IPS-20b (cell line): ENCODE results near the gene XYLT1.
A peak's percentile ranks its signal among the peaks of the same experiment; 100 is the strongest.

Experiments used
- H3K27ac ChIP-seq: one replicate; pipeline ENCODE4 v1.5.1; 2013; ENCODE audit warnings: low read length
- H3K27me3 ChIP-seq: 2 replicates; pipeline ENCODE4 v1.6.1; 2013; ENCODE audit warnings: mild to moderate bottlenecking, low read length, inconsistent platforms; ENCODE audit not compliant: insufficient read depth
- H3K36me3 ChIP-seq: 2 replicates; pipeline ENCODE4 v1.6.1; 2013; ENCODE audit warnings: low read depth, mild to moderate bottlenecking, inconsistent platforms, low read length, moderate library complexity; ENCODE audit not compliant: insufficient read depth
- H3K4me1 ChIP-seq: 2 replicates; pipeline ENCODE4 v1.6.1; 2013; ENCODE audit warnings: mild to moderate bottlenecking, control low read depth, inconsistent platforms, low read length, moderate library complexity; ENCODE audit not compliant: insufficient read depth
- H3K4me3 ChIP-seq: 2 replicates; pipeline ENCODE4 v1.5.1; 2013; ENCODE audit warnings: mild to moderate bottlenecking, low read length, inconsistent platforms
- H3K9ac ChIP-seq: 2 replicates; pipeline ENCODE4 v1.6.1; 2013; ENCODE audit warnings: low read depth, mild to moderate bottlenecking, inconsistent platforms, low read length, moderate library complexity
- H3K9me3 ChIP-seq: 2 replicates; pipeline ENCODE4 v1.6.1; 2013; ENCODE audit warnings: mild to moderate bottlenecking, low read depth, low read length, inconsistent platforms; ENCODE audit not compliant: insufficient read depth

Gene XYLT1

DNA sequence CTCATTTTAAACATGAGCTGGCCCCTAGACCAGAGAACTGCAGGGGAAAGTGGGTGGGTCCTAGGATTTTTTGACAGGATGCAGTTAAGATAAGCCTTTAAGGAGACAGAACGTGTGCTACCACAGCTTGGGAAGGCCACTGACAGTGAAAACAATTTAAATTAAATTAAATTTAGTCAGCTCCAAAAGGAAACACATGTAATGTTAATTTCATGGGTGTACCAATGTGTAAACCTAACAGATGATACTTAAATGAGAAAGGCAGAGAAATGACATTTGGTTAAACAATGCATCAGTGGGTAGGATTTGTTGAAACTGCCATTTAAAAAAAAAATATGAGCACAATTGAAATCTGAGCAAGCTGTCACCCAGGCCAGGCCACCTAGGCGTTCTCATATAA lies 250.8 kb downstream of the XYLT1 start:
- Histone ChIP-seq H3K9ac (no peak overlapping the region), H3K4me1 (no peaks in the 10 kb centered on the region), H3K27me3 (no peaks in the 10 kb centered on the region), H3K4me3 (no peak overlapping the region), H3K27ac (no peak overlapping the region), H3K36me3 (no peaks in the 10 kb centered on the region), H3K9me3 (no peaks in the 10 kb centered on the region)

- Histone ChIP-seq H3K27me3 (no peaks in the 10 kb centered on the region), H3K9me3 (no peaks in the 10 kb centered on the region), H3K9ac (no peak overlapping the region), H3K36me3 (no peaks in the 10 kb centered on the region), H3K4me1 (peaks cover 6% of the 10 kb centered on the region; the same call in 1 of the 2 replicates), H3K4me3 (no peak overlapping the region), H3K27ac (no peak overlapping the region)
These were observed 254.8 kb downstream of the XYLT1 start for GRCh38 chr16:17215936-17216335.

DNA sequence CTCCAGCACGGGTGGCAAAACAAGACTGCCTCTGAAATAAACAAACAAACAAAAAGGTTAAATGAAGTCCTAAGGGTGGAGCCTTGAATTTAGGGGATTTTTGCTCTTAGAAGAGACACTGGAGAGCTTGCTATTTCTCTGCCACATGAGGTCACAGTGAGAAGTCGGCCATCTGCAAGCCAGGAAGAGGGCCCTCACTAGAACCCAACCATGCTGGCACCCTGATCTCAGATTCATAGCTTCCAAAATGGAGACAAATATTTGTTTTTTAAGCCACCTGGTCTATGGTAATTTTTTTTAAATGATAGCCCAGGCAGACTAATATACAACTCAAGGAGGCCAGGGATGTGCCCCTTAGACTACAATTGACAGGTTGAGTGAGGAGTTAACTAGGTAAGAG lies 255.5 kb downstream of the XYLT1 start:
- no peaks in the 10 kb centered on the region for H3K27me3 ChIP-seq
- H3K9ac ChIP-seq: no peak overlapping the region
- H3K36me3 ChIP-seq: no peaks in the 10 kb centered on the region
- peaks cover 6% of the 10 kb centered on the region; the same call in 1 of the 2 replicates for H3K4me1 ChIP-seq
- H3K27ac ChIP-seq: no peak overlapping the region
- no peak overlapping the region for H3K4me3 ChIP-seq
- no peaks in the 10 kb centered on the region for H3K9me3 ChIP-seq

DNA sequence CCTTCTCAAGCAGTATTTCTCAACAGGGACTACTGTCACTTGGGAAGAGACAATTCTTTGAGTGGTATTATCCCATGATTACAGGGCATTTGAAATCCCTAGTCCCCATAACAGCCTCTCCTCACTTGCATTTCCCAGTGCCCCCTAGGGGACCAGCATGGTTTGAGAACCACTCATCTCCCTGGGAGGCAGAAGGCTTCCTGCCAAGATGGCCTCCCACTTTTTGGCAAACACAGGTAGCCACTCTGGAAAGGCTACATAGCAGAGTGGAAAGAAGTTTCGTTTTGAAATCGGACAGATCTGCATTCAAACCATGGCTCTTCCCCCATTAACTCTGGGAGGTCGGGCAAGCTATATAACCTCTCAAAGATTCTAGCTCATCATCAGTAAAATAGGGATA lies 256.8 kb downstream of the XYLT1 start:
- H3K4me3 ChIP-seq: no peak overlapping the region
- no peaks in the 10 kb centered on the region for H3K36me3 ChIP-seq

DNA sequence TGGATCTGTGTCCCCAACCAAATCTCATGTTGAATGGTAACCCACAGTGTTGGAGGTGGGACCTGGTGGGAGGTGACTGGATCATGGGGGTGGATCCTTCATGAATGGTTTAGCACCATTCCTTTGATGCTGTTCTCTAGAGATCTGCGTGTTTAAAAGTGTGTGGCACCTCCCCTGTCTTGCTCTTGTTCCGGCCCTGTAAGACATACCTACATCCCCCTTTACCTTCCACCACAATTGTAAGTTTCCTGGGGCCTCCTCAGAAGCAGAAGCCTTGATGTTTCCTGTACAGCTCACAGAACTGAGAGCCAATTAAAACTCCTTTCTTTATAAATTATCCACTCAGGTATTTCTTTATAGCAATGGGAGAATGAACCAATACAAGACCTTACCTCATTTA lies 257.7 kb downstream of the XYLT1 start:
- Histone ChIP-seq H3K4me1 (peaks cover 6% of the 10 kb centered on the region; the same call in 1 of the 2 replicates), H3K9ac (no peak overlapping the region), H3K27me3 (no peaks in the 10 kb centered on the region), H3K4me3 (no peak overlapping the region), H3K36me3 (no peaks in the 10 kb centered on the region), H3K9me3 (no peaks in the 10 kb centered on the region), H3K27ac (no peak overlapping the region)

More for the DNA sequence above, 256.8 kb downstream of the XYLT1 start:
- H3K9ac ChIP-seq: no peak overlapping the region
- H3K27me3 ChIP-seq: no peaks in the 10 kb centered on the region
- no peaks in the 10 kb centered on the region for H3K9me3 ChIP-seq
- no peak overlapping the region for H3K27ac ChIP-seq
- H3K4me1 ChIP-seq: peaks cover 6% of the 10 kb centered on the region; the same call in 1 of the 2 replicates

DNA sequence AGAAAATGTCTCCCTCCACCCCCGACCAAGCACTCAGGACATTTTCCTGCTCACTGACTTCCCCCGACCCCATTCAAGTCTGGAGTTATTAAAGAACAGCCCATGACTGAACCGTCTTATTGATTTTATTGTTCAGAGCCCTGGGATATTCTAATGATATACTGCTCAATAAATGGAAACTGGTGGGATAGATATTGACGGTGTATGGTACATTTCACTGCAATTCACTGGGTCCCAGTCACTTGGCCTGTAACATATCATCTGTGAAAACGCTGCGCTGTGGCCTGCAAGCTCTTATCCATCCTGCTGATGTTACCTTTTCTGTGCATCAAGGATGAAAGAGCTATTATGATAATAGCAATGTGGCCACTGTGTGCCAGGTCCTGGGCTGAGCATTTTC lies 258.2 kb downstream of the XYLT1 start:
- Histone ChIP-seq H3K27me3 (no peaks in the 10 kb centered on the region), H3K36me3 (no peaks in the 10 kb centered on the region), H3K4me1 (peaks cover 6% of the 10 kb centered on the region; the same call in 1 of the 2 replicates), H3K27ac (no peak overlapping the region), H3K9me3 (no peaks in the 10 kb centered on the region), H3K9ac (no peak overlapping the region), H3K4me3 (no peak overlapping the region)

DNA sequence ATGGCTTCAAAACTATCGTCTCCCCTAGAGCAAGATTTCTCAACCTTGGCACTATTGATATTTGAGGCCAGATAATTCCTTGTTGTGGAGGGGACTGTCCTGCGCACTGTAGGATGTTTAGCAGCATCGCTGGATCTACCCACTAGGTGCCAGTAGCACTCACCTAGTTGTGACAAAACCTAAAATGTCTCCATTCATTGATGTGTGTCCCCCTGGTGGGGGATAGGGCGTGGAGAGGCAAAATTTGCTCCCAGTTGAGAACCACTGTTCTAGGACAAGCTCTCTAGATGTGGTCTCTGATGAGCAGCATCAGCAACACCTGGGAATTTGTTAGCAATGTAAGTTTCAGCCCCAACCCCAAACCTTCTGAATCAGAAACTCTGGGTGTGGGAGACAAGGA lies 259.0 kb downstream of the XYLT1 start:
- no peak overlapping the region for H3K27ac ChIP-seq
- H3K27me3 ChIP-seq: no peaks in the 10 kb centered on the region
- no peaks in the 10 kb centered on the region for H3K36me3 ChIP-seq
- H3K4me1 ChIP-seq: peaks cover 6% of the 10 kb centered on the region; the same call in 1 of the 2 replicates
- H3K9me3 ChIP-seq: no peaks in the 10 kb centered on the region
- no peak overlapping the region for H3K4me3 ChIP-seq
- no peak overlapping the region for H3K9ac ChIP-seq

DNA sequence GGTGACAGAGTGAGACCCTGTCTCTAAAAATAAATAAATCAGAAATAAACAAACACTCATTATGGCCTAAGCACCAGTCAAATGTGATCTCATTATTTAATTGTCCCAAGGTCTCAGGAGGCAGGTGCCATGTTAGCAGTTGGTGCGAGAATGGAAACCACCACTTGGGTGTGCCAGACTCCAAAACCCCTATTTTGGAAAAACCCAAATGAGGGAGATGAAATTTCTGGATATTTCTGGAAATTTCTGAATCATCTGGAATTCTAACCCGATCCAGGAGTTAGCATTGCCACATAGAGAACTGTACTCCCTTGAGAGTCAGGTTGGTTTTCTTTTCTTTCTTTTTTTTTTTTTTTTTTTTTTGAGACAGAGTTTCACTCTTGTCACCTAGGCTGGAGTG lies 264.0 kb downstream of the XYLT1 start:
- Histone ChIP-seq H3K27me3 (no peaks in the 10 kb centered on the region), H3K9me3 (no peaks in the 10 kb centered on the region), H3K9ac (no peak overlapping the region), H3K36me3 (no peaks in the 10 kb centered on the region), H3K27ac (no peak overlapping the region), H3K4me3 (no peak overlapping the region), H3K4me1 (peaks cover 15% of the 10 kb centered on the region; the same call in 1 of the 2 replicates)

- peak overlapping the region; percentile 11; the same call in 1 of the 2 replicates for H3K4me3 ChIP-seq
- peaks cover 9% of the 10 kb centered on the region; the same call in 1 of the 2 replicates for H3K4me1 ChIP-seq
- H3K36me3 ChIP-seq: no peaks in the 10 kb centered on the region
- no peak overlapping the region for H3K27ac ChIP-seq
- no peaks in the 10 kb centered on the region for H3K9me3 ChIP-seq
- H3K27me3 ChIP-seq: no peaks in the 10 kb centered on the region
- no peak overlapping the region for H3K9ac ChIP-seq
These were observed 265.2 kb downstream of the XYLT1 start for GRCh38 chr16:17205279-17206211.

DNA sequence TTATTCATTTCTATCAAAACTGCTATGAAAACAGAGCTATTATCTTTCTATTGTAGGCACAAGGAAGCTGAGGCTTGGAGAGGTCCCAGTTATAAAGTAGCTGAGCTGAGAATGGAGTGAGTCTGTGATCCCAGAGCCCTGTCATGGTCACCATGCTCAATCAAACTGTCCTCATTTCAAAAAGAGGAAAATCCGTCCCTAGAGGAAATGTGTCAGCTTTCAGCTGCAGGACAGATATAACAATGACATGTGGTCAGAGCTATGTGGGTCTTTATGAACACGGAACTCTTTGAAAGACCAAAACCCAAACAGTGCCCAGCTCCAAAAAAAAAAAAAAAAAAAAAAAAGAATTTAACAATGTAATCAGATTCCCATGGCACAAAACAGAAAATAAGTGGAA lies 266.1 kb downstream of the XYLT1 start:
- H3K27ac ChIP-seq: no peak overlapping the region
- H3K9ac ChIP-seq: no peak overlapping the region
- H3K4me1 ChIP-seq: peaks cover 9% of the 10 kb centered on the region; the same call in 1 of the 2 replicates
- no peaks in the 10 kb centered on the region for H3K27me3 ChIP-seq
- H3K4me3 ChIP-seq: no peak overlapping the region
- H3K36me3 ChIP-seq: peaks cover under 1% of the 10 kb centered on the region; the same call in 1 of the 2 replicates
- no peaks in the 10 kb centered on the region for H3K9me3 ChIP-seq

GRCh38 chr16:17204206-17204605 lies 266.6 kb downstream of the XYLT1 start:
- H3K9me3 ChIP-seq: no peaks in the 10 kb centered on the region
- H3K9ac ChIP-seq: no peak overlapping the region
- H3K27ac ChIP-seq: no peak overlapping the region
- peaks cover 9% of the 10 kb centered on the region; the same call in 1 of the 2 replicates for H3K4me1 ChIP-seq
- H3K36me3 ChIP-seq: peaks cover 5% of the 10 kb centered on the region; the same call in 1 of the 2 replicates
- no peak overlapping the region for H3K4me3 ChIP-seq
- H3K27me3 ChIP-seq: no peaks in the 10 kb centered on the region

DNA sequence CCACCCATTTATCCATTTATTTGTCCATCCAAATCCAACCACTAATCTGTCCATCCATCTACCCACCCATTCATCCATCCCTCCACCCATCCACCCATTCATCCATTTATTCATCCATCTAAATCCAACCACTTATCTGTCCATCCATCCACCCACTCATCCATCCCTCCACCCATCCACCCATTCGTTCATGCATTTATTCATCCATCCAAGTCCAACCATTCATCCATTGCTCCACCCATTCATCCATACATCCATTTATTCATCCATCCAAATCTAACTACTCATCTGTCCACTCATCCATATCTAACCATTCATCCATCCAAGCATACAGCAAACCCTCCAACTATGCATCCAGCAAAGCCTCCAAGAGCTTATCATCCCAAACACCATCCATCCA lies 267.3 kb downstream of the XYLT1 start:
- peaks cover 8% of the 10 kb centered on the region for H3K36me3 ChIP-seq
- no peak overlapping the region for H3K9ac ChIP-seq
- no peak overlapping the region for H3K4me3 ChIP-seq
- no peak overlapping the region for H3K27ac ChIP-seq
- H3K27me3 ChIP-seq: no peaks in the 10 kb centered on the region
- H3K4me1 ChIP-seq: peaks cover 9% of the 10 kb centered on the region; the same call in 1 of the 2 replicates
- H3K9me3 ChIP-seq: no peaks in the 10 kb centered on the region
